ENCODE data around the gene SIM1. TPM values are rescaled to one million over a fixed set of nuclear protein-coding genes. Genes with fewer than 3 reads are reported as not detected.

The SIM1 gene
- total RNA-seq, 1 donor from 2014 or later: not detected

DNA sequence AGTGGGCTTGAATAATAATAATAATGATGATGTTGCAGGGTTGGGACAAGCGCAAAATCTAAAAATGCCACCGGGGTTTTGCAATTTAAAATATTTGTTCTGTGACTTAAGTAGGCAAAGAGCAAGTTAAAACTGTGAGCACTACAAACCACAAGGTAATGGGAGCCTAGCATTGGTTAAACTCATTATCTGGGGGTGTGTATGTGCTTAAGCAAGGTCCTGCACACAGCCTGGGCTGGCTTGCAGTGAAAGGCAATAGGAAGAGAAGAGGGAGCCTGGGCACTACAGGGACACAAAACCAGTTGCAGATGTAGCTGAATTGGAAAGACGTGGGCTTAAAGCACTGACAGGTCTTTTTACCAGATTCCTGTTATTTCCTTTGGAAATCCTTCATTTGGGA lies 11.7 kb downstream of the SIM1 start:
- FAIRE-seq: no peak
- TF ChIP-seq, protein P1, sequence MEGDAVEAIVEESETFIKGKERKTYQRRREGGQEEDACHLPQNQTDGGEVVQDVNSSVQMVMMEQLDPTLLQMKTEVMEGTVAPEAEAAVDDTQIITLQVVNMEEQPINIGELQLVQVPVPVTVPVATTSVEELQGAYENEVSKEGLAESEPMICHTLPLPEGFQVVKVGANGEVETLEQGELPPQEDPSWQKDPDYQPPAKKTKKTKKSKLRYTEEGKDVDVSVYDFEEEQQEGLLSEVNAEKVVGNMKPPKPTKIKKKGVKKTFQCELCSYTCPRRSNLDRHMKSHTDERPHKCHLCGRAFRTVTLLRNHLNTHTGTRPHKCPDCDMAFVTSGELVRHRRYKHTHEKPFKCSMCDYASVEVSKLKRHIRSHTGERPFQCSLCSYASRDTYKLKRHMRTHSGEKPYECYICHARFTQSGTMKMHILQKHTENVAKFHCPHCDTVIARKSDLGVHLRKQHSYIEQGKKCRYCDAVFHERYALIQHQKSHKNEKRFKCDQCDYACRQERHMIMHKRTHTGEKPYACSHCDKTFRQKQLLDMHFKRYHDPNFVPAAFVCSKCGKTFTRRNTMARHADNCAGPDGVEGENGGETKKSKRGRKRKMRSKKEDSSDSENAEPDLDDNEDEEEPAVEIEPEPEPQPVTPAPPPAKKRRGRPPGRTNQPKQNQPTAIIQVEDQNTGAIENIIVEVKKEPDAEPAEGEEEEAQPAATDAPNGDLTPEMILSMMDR (IDR thresholded peaks at IDR 0.05; ENCODE audit: insufficient read depth, low read length, severe bottlenecking): no peak
- H3K4me3 ChIP-seq (ENCODE audit: low read depth, low read length): no peak overlapping the region
- no peak for DNase-seq (ENCODE audit: low read depth)
- no peaks in the 10 kb centered on the region for H3K36me3 ChIP-seq (ENCODE audit: control insufficient read depth, insufficient read depth, low read length)
- peaks cover 87% of the 10 kb centered on the region for H3K27me3 ChIP-seq (ENCODE audit: control insufficient read depth, insufficient read depth, low read length)

DNA sequence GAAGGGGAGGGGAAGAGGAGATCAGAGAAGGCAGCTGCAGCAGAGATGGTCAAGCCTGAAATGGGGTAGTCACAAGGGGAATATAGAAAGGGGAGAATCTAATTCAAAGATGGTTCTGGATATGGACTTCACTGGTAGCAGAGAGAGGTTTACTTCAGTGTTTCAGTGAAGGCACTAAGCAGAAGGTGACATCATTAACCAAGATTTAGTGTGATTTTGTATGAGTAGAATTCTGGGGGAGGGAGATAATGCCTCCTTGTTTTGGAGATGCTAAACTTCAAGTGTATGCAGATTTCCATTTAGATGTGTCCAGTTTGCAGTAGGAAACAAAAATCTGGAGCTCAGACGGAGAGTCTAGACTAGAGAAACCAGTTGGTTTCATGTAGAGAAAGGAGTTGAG lies 13.1 kb downstream of the SIM1 start:
- FAIRE-seq: no peak
- no peak overlapping the region for H3K4me3 ChIP-seq (ENCODE audit: low read depth, low read length)
- no peak for DNase-seq (ENCODE audit: low read depth)
- TF ChIP-seq, protein P1 (IDR thresholded peaks at IDR 0.05; ENCODE audit: insufficient read depth, low read length, severe bottlenecking): no peak
- no peaks in the 10 kb centered on the region for H3K36me3 ChIP-seq (ENCODE audit: control insufficient read depth, insufficient read depth, low read length)
- H3K27me3 ChIP-seq (ENCODE audit: control insufficient read depth, insufficient read depth, low read length): peaks cover 86% of the 10 kb centered on the region

DNA sequence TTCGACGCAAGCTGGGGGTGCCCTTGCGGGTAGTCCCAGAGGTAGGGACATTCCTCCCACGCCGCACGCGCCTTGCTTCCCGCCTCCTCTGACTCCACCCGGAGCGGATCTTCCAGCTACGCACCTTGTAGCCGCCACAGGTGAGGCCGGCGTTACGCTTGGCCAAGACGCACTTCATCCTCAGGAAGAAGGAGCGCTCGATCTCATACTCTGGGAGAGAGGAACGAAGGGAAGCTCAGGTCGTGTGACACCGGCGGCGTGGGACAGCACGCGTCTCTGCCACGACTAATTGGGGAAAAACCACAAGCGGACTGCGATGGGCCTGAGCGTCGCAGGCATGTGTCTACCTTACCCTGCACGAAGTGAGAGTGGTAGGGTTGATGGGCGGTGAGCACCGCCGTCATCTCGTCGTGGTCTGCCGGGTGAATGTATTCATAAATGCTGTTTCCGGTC lies 15.5 kb downstream of the SIM1 start:
- peaks cover 77% of the 10 kb centered on the region for H3K27me3 ChIP-seq (ENCODE audit: control insufficient read depth, insufficient read depth, low read length)
- FAIRE-seq (no peak), DNase-seq (ENCODE audit: low read depth) (no peak)
- TF ChIP-seq, protein P1 (IDR thresholded peaks at IDR 0.05; ENCODE audit: insufficient read depth, low read length, severe bottlenecking): no peak
- H3K36me3 ChIP-seq (ENCODE audit: control insufficient read depth, insufficient read depth, low read length): no peaks in the 10 kb centered on the region
- no peak overlapping the region for H3K4me3 ChIP-seq (ENCODE audit: low read depth, low read length)

DNA sequence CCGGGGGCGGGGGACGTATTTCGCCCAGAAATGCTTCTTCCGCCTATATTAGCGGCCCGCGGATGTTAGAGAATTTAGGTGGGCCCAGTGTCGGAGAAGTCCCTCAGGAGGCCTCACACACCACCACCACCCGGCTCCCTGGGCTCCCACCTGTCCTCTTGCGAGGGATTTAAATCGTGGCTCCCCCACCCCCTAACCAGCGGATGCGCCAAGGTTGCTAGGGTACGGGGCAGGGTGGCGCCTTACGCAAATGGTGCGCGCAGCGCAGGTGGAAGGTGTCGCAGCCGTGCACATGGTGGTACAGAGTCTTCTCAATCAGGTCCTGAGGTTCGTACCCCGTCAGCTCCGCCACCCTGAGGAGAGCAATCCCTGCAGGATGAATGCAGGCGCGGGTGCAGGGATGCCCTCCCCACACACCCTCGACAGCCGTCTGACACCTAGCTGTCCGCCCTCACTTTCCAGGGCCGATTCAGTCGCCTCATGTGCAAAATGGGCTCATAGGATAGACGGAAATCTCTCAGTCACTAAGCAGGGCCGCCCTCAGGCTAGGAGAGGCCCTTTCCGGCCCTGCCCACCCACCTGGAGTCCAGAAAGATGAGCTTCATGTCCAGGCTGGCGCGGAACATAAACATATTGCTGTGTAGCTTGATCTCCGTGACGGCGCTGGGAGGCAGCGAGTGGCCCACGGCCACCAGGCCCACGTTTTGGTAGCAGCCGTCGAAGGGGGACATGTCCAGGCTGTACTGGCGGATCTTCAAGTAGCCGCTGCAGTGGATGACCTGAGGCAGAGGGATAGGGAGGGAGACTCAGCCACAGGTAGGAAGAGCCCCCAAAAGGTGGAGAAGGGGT lies 16.6 kb downstream of the SIM1 start:
- Histone ChIP-seq H3K36me3 (ENCODE audit: control insufficient read depth, insufficient read depth, low read length) (no peaks in the 10 kb centered on the region), H3K27me3 (ENCODE audit: control insufficient read depth, insufficient read depth, low read length) (peaks cover 68% of the 10 kb centered on the region), H3K4me3 (ENCODE audit: low read depth, low read length) (no peak overlapping the region)
- TF ChIP-seq, protein P1 (IDR thresholded peaks at IDR 0.05; ENCODE audit: insufficient read depth, low read length, severe bottlenecking): no peak
- DNase-seq (ENCODE audit: low read depth) (no peak), FAIRE-seq (no peak)

DNA sequence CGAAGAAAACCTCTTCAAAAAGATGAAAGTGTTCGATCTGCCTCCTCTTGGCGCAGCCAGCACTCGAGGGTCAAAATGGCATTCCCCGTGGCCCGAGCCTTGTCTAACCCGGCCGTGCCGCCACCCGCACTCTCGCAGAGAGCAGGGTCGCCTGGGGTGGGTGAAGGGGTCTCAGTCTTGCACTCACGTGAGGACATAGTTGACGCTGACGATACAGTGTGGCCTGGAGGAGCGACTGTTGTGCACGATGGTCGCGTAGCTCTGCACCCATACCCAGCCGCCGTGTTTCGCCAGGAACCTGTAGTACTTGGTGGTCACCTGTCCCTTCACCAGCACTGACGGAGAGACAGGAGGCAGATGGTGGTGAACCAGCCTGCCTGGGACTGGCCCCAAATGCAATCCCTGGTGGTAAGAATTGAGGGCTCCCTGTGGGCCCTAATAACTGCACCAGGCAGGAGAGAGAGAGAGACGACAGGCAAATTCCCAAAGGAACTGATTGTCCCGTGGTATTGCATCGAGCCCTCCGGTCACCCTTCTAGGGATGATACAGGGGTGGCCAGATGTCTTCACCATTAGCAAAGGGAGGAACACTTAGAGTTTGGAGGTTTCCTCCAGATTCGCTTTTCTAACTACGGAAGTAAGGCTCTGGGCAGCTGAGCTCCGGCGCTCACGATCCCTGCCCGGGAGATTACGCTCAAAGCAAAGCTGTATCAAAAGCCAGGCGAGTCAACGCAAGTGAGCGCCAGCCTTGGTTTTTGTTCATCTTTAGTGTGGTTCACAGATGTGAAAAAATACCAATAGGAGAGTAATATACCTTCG lies 17.4 kb downstream of the SIM1 start:
- H3K27me3 ChIP-seq (ENCODE audit: control insufficient read depth, insufficient read depth, low read length): peaks cover 60% of the 10 kb centered on the region
- H3K4me3 ChIP-seq (ENCODE audit: low read depth, low read length): no peak overlapping the region
- no peak for FAIRE-seq
- no peak for DNase-seq (ENCODE audit: low read depth)
- H3K36me3 ChIP-seq (ENCODE audit: control insufficient read depth, insufficient read depth, low read length): no peaks in the 10 kb centered on the region
- TF ChIP-seq, protein P1 (IDR thresholded peaks at IDR 0.05; ENCODE audit: insufficient read depth, low read length, severe bottlenecking): no peak
